Endodermal cell (in vitro differentiated cells): ENCODE data around the gene MMD. TPM values are rescaled to one million over a fixed set of nuclear protein-coding genes. Genes with fewer than 3 reads are reported as not detected.
"Not testable (repeated sequence)": the region's sequence is repeated elsewhere in the genome, so short reads cannot be mapped to it uniquely, and the experiment has no call there.

Experiments
- DNase-seq: peaks from one replicate; pipeline ENCODE4 v3.0.0-alpha.2; 2017
- H3K27ac ChIP-seq: 2 replicates; pipeline ENCODE4 v1.5.1; 2013; ENCODE audit warnings: mild to moderate bottlenecking, low read depth, low read length, moderate library complexity
- H3K27me3 ChIP-seq: 2 replicates; pipeline ENCODE4 v1.6.1; 2013; ENCODE audit warnings: mild to moderate bottlenecking, low read length, moderate library complexity; ENCODE audit not compliant: insufficient read depth, control insufficient read depth, poor library complexity, severe bottlenecking
- H3K36me3 ChIP-seq: 2 replicates; pipeline ENCODE4 v1.7.0; 2013; ENCODE audit warnings: mild to moderate bottlenecking, low read length, moderate library complexity; ENCODE audit not compliant: control insufficient read depth, insufficient read depth
- H3K4me1 ChIP-seq: one replicate; pipeline ENCODE4 v1.7.0; 2013; ENCODE audit warnings: low read length; ENCODE audit not compliant: control insufficient read depth, insufficient read depth
- H3K4me3 ChIP-seq: 2 replicates; pipeline ENCODE4 v1.5.1; 2013; ENCODE audit warnings: mild to moderate bottlenecking, low read length, moderate library complexity
- H3K9ac ChIP-seq: 2 replicates; pipeline ENCODE4 v1.6.1; 2013; ENCODE audit warnings: mild to moderate bottlenecking, low read length, moderate library complexity; ENCODE audit not compliant: poor library complexity, severe bottlenecking; ENCODE audit errors: extremely low read depth
- H3K9me3 ChIP-seq: 2 replicates; pipeline ENCODE4 v1.6.1; 2013; ENCODE audit warnings: mild to moderate bottlenecking, low read length, moderate library complexity; ENCODE audit not compliant: control insufficient read depth
- H3K27ac Mint-ChIP-seq: 2 replicates; pipeline ENCODE4 v1.8.0; 2020; ENCODE audit warnings: mixed read lengths
- H3K27me3 Mint-ChIP-seq: 2 replicates; pipeline ENCODE4 v1.8.0; 2021; ENCODE audit warnings: mild to moderate bottlenecking, mixed read lengths; ENCODE audit not compliant: insufficient read depth
- H3K36me3 Mint-ChIP-seq: 2 replicates; pipeline ENCODE4 v1.8.0; 2020; ENCODE audit warnings: low read depth, mixed read lengths
- H3K4me1 Mint-ChIP-seq: 2 replicates; pipeline ENCODE4 v1.8.0; 2020; ENCODE audit warnings: mixed read lengths
- H3K4me3 Mint-ChIP-seq: 2 replicates; pipeline ENCODE4 v1.8.0; 2020; ENCODE audit warnings: mild to moderate bottlenecking, moderate library complexity, mixed read lengths
- H3K9me3 Mint-ChIP-seq: 2 replicates; pipeline ENCODE4 v1.8.0; 2020; ENCODE audit warnings: mild to moderate bottlenecking, mixed read lengths
- WGBS, 2 experiments: methylation state at CpG; one replicate each; pipeline versions ENCODE4 v1.1.5 to v1.1.7; 2013; ENCODE audit warnings: missing lambda C conversion rate in 2 of 2, mixed read lengths in 1 of 2; ENCODE audit not compliant: insufficient coverage in 1 of 2, insufficient read length in 1 of 2; 5-methylcytosine and 5-hydroxymethylcytosine counted together
- total RNA-seq, 2 donors: library from RNA; stranded (reverse); fragmentation: NEBNext Ultra II Directional in 1 of 2; extraction: Animal tissue kit (Norgen Biotek cat#: 25700) in 1 of 2; gene quantifications; 2 replicates in 1 of 2; 3 replicates in 1 of 2; pipeline ENCODE4 v1.2.1, GENCODE V29; 2021
- TF ChIP-seq, protein P1 (sequence below): fragments of 200-600 bp; sonication (generic); conservative IDR thresholded peaks from 2 replicates; pipeline ENCODE4 v1.5.0; 2021; ENCODE audit warnings: antibody characterized with exemption, mild to moderate bottlenecking

Gene MMD
- total RNA-seq, 2 donors from 2014 or later = 40.1 to 40.2 TPM

DNA sequence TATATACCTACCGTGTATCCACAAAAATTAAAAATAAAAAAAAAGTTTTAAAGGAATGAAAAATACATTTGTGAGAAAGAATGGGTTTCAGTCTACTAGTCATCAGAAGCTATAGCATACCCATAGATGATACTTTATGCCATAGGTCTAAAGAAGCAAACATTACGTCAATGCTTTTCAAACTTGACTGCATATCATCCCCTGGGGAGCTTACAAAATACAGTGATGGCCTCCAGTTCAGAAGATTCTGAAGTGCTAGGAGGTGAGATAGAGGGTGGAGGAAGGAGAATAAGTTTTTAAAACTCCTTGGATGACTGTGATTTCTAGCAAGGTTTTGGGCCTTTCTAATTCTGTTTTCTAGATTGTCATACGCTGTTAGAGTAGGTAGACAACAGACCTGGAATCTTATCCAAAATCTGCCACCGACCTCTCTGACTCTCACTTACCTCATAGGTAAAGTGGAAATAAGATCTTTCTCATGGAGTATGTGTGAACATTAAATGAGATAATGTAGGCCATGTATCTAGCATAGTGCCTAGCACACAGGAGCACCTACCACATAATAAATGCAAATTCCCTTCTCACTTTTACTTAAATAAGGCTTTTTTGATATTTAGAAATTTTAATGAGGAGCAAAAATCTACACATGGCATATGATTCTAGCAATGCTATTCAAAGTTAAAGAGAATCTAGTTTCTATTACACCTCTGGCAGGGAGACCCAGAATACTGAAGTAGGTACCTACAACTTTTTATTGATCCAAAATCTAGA is 12.4 kb downstream of the MMD start:
- WGBS, 2 experiments = 98 to 100% methylated on average over 1 to 3 of the region's 4 CpGs
- peaks cover 12% of the 10 kb centered on the region for H3K4me1 Mint-ChIP-seq
- no peak overlapping the region for H3K27ac Mint-ChIP-seq
- H3K9me3 ChIP-seq = no peaks in the 10 kb centered on the region
- H3K4me3 Mint-ChIP-seq = no peak overlapping the region
- no peak for DNase-seq
- H3K36me3 ChIP-seq = peaks cover 89% of the 10 kb centered on the region
- no peaks in the 10 kb centered on the region for H3K27me3 ChIP-seq
- no peak overlapping the region for H3K4me3 ChIP-seq
- H3K27ac ChIP-seq = no peak overlapping the region
- no peaks in the 10 kb centered on the region for H3K27me3 Mint-ChIP-seq
- TF ChIP-seq, protein P1, sequence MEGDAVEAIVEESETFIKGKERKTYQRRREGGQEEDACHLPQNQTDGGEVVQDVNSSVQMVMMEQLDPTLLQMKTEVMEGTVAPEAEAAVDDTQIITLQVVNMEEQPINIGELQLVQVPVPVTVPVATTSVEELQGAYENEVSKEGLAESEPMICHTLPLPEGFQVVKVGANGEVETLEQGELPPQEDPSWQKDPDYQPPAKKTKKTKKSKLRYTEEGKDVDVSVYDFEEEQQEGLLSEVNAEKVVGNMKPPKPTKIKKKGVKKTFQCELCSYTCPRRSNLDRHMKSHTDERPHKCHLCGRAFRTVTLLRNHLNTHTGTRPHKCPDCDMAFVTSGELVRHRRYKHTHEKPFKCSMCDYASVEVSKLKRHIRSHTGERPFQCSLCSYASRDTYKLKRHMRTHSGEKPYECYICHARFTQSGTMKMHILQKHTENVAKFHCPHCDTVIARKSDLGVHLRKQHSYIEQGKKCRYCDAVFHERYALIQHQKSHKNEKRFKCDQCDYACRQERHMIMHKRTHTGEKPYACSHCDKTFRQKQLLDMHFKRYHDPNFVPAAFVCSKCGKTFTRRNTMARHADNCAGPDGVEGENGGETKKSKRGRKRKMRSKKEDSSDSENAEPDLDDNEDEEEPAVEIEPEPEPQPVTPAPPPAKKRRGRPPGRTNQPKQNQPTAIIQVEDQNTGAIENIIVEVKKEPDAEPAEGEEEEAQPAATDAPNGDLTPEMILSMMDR = no peak
- no peak overlapping the region for H3K9ac ChIP-seq
- H3K4me1 ChIP-seq = peaks cover 3% of the 10 kb centered on the region
- no peaks in the 10 kb centered on the region for H3K9me3 Mint-ChIP-seq
- H3K36me3 Mint-ChIP-seq = peaks cover 80% of the 10 kb centered on the region

DNA sequence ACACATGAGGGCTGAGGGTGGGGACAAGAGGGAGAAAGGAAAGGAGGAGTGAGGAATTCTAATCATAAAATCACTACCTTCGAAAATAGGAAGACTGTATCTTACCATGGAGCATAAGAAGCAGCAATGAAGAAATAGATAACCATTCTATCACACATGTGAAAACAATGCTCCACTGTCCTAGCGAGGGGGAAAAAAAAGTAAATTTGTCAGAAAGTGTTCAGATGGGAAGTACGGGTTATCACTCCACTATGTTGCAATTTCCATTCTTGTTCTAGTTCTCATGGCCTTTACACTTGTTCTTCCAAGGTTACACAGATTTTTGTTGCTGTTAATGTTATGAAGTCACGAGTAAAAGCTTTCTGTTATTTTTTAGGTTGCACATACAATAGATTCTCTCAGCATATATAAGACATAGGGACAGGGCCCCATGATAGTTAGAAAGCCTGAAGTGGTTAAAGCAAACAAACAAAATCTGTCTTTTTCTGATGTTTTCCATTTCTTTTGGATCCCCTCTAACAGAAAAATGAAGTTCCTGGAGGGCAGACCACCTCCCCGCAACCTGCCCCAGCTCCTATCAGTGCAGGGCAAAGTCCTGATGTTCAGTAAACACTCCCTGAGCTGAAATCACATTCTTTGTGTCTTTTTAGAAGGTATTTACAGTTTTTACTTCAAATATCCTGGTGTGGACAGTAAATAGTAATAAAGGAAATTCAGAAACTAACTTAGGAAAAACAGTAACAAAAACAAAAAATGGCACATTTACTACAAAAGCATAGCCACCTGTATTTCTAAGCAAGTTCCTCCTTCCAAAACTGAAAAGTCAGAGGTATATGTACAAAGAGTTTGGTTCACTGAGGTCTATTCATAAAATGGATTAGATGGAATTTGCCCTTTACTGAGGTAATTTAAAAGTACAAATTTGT is 13.7 kb downstream of the MMD start:
- H3K4me3 ChIP-seq = no peak overlapping the region
- Mint-ChIP-seq H3K27ac (peak overlapping the region; percentile 64), H3K4me3 (peak overlapping the region; percentile 20), H3K4me1 (peaks cover 12% of the 10 kb centered on the region), H3K9me3 (no peaks in the 10 kb centered on the region), H3K27me3 (no peaks in the 10 kb centered on the region), H3K36me3 (peaks cover 80% of the 10 kb centered on the region)
- WGBS, 2 experiments = 67 to 87% methylated on average over 2 to 3 of the region's 5 CpGs
- no peaks in the 10 kb centered on the region for H3K9me3 ChIP-seq
- H3K36me3 ChIP-seq = peaks cover 88% of the 10 kb centered on the region
- H3K4me1 ChIP-seq = peaks cover 3% of the 10 kb centered on the region
- no peak overlapping the region for H3K9ac ChIP-seq
- no peak for DNase-seq
- no peak overlapping the region for H3K27ac ChIP-seq
- H3K27me3 ChIP-seq = no peaks in the 10 kb centered on the region
- TF ChIP-seq, protein P1 = no peak

DNA sequence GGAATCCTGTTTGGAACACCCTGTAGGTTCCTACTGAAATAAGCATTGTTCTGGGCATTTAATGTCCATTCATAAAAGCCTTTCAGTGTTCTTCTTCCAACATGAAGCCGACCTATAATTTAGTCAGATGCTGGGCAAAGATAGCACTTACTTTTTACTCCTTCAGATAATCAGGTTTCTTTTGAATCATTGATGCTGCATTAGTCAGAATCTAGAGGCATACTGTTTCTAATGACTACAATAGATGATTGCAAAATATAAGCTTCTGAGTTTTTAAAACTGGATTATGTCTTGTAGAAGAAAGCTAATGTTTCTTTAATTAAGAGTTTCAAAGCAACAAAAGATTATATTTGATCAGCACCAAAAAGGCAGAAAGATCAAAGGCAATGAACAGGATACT is 16.0 kb downstream of the MMD start:
- TF ChIP-seq, protein P1 = no peak
- Histone ChIP-seq H3K9me3 (no peaks in the 10 kb centered on the region), H3K9ac (no peak overlapping the region), H3K4me1 (peaks cover 3% of the 10 kb centered on the region), H3K27ac (no peak overlapping the region), H3K36me3 (peaks cover 85% of the 10 kb centered on the region), H3K27me3 (no peaks in the 10 kb centered on the region), H3K4me3 (no peak overlapping the region)
- Mint-ChIP-seq H3K4me3 (no peak overlapping the region), H3K9me3 (no peaks in the 10 kb centered on the region), H3K27me3 (no peaks in the 10 kb centered on the region), H3K36me3 (peaks cover 73% of the 10 kb centered on the region), H3K4me1 (peaks cover 12% of the 10 kb centered on the region), H3K27ac (no peak overlapping the region)
- no peak for DNase-seq
- WGBS, 2 experiments = 89% methylated on average over 1 of the region's 1 CpG; no CpG with 5 or more reads in 1 of the 2 experiments

DNA sequence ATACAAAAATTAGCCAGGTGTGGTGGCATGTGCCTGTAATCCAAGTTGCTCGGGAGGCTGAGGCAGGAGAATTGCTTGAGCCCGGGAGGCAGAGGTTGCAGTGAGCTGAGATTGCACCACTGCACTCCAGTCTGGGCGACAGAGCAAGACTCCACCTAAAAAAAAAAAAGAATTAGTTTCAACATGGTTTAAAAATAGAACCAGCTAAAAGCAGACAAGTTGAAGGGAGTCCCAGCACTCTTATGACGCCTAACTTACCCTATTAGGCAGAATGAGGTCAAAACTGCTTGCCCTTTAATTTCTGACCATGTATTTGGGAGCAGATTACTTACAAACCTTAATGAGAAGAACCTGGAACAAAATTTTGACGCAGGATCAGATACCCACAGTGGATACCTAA is 17.4 kb downstream of the MMD start:
- H3K36me3 ChIP-seq = peaks cover 83% of the 10 kb centered on the region
- H3K27me3 Mint-ChIP-seq, H3K27ac Mint-ChIP-seq, H3K4me3 ChIP-seq, H3K9me3 Mint-ChIP-seq, H3K4me3 Mint-ChIP-seq, DNase-seq, H3K27me3 ChIP-seq, H3K9ac ChIP-seq, H3K27ac ChIP-seq, H3K4me1 ChIP-seq, H3K9me3 ChIP-seq: not testable (repeated sequence)
- H3K4me1 Mint-ChIP-seq = peaks cover 12% of the 10 kb centered on the region
- peaks cover 71% of the 10 kb centered on the region for H3K36me3 Mint-ChIP-seq
- WGBS, 2 experiments = 91 to 97% methylated on average over 3 to 5 of the region's 5 CpGs
